ENCODE data around the gene RCBTB1. TPM values are rescaled to one million over a fixed set of nuclear protein-coding genes. Genes with fewer than 3 reads are reported as not detected.
A peak's percentile ranks its signal among the peaks of the same experiment; 100 is the strongest.
"Not testable (repeated sequence)": the region's sequence is repeated elsewhere in the genome, so short reads cannot be mapped to it uniquely, and the experiment has no call there.

Gene RCBTB1
- total RNA-seq, 1 experiment from 2014 or later, result 41.1 TPM

- no peak overlapping the region for H3K4me3 ChIP-seq (ENCODE audit: low read length)
- no peak overlapping the region for H3K4me2 ChIP-seq (ENCODE audit: low read depth, low read length, poor library complexity, severe bottlenecking)
- H3K9me3 ChIP-seq (ENCODE audit: low read length), result no peaks in the 10 kb centered on the region
- no peak overlapping the region for H3K27ac ChIP-seq (ENCODE audit: low read length)
- no peaks in the 10 kb centered on the region for H4K20me1 ChIP-seq (ENCODE audit: insufficient read depth, low read depth, low read length)
- no peaks in the 10 kb centered on the region for H3K79me2 ChIP-seq (ENCODE audit: low read length)
- no peak overlapping the region for H2AFZ ChIP-seq (ENCODE audit: low read length)
- no peaks in the 10 kb centered on the region for H3K36me3 ChIP-seq (ENCODE audit: insufficient read depth, low read length)
- no peaks in the 10 kb centered on the region for H3K9me2 ChIP-seq (replicated peaks; ENCODE audit: insufficient read depth, low read length)
- no peaks in the 10 kb centered on the region for H3K4me1 ChIP-seq (ENCODE audit: low read length)
- no peak overlapping the region for H3K9ac ChIP-seq (ENCODE audit: low read length)
- no peaks in the 10 kb centered on the region for H3K27me3 ChIP-seq (ENCODE audit: low read length)
- no peak for DNase-seq
Measured at GRCh38 chr13:49594576-49594975, 9.2 kb upstream of the RCBTB1 start.

GRCh38 chr13:49593876-49594275 lies 8.5 kb upstream of the RCBTB1 start:
- H3K9me2 ChIP-seq (replicated peaks; ENCODE audit: insufficient read depth, low read length); H3K27me3 ChIP-seq (ENCODE audit: low read length); H3K4me1 ChIP-seq (ENCODE audit: low read length); H3K36me3 ChIP-seq (ENCODE audit: insufficient read depth, low read length); DNase-seq; H3K9me3 ChIP-seq (ENCODE audit: low read length); H3K4me2 ChIP-seq (ENCODE audit: low read depth, low read length, poor library complexity, severe bottlenecking); H3K4me3 ChIP-seq (ENCODE audit: low read length); H4K20me1 ChIP-seq (ENCODE audit: insufficient read depth, low read depth, low read length); H3K27ac ChIP-seq (ENCODE audit: low read length); H3K79me2 ChIP-seq (ENCODE audit: low read length); H3K9ac ChIP-seq (ENCODE audit: low read length); H2AFZ ChIP-seq (ENCODE audit: low read length): not testable (repeated sequence)

GRCh38 chr13:49590714-49591113 lies 5.4 kb upstream of the RCBTB1 start:
- not testable (repeated sequence) for H3K4me2 ChIP-seq (ENCODE audit: low read depth, low read length, poor library complexity, severe bottlenecking); H4K20me1 ChIP-seq (ENCODE audit: insufficient read depth, low read depth, low read length); H3K9me3 ChIP-seq (ENCODE audit: low read length); H3K9me2 ChIP-seq (replicated peaks; ENCODE audit: insufficient read depth, low read length); H2AFZ ChIP-seq (ENCODE audit: low read length); H3K27ac ChIP-seq (ENCODE audit: low read length); H3K4me1 ChIP-seq (ENCODE audit: low read length); H3K4me3 ChIP-seq (ENCODE audit: low read length); H3K9ac ChIP-seq (ENCODE audit: low read length); H3K27me3 ChIP-seq (ENCODE audit: low read length); H3K79me2 ChIP-seq (ENCODE audit: low read length); DNase-seq; H3K36me3 ChIP-seq (ENCODE audit: insufficient read depth, low read length)

GRCh38 chr13:49587311-49587847 lies 2.0 kb upstream of the RCBTB1 start:
- no peak overlapping the region for H3K4me2 ChIP-seq (ENCODE audit: low read depth, low read length, poor library complexity, severe bottlenecking)
- 0 out of 2 replicates have a peak, but pooled peaks cover 4% of the 10 kb centered on the region for H3K36me3 ChIP-seq (ENCODE audit: insufficient read depth, low read length)
- H3K9me2 ChIP-seq (replicated peaks; ENCODE audit: insufficient read depth, low read length), result no peaks in the 10 kb centered on the region
- H4K20me1 ChIP-seq (ENCODE audit: insufficient read depth, low read depth, low read length), result no peaks in the 10 kb centered on the region; the same call in 1 of the 2 replicates
- H3K9me3 ChIP-seq (ENCODE audit: low read length), result no peaks in the 10 kb centered on the region
- H3K27ac ChIP-seq (ENCODE audit: low read length), result no peak overlapping the region
- peaks cover 26% of the 10 kb centered on the region for H3K4me1 ChIP-seq (ENCODE audit: low read length)
- DNase-seq, result no peak
- no peak overlapping the region for H3K4me3 ChIP-seq (ENCODE audit: low read length)
- peak overlapping the region; percentile 9; the same call in 1 of the 2 replicates for H2AFZ ChIP-seq (ENCODE audit: low read length)
- peaks cover 29% of the 10 kb centered on the region for H3K79me2 ChIP-seq (ENCODE audit: low read length)
- H3K9ac ChIP-seq (ENCODE audit: low read length), result no peak overlapping the region
- no peaks in the 10 kb centered on the region for H3K27me3 ChIP-seq (ENCODE audit: low read length)

- no peaks in the 10 kb centered on the region for H3K27me3 ChIP-seq (ENCODE audit: low read length)
- no peak overlapping the region for H3K4me3 ChIP-seq (ENCODE audit: low read length)
- H3K4me2 ChIP-seq (ENCODE audit: low read depth, low read length, poor library complexity, severe bottlenecking), result peak overlapping the region; percentile 73
- no peak overlapping the region for H3K27ac ChIP-seq (ENCODE audit: low read length)
- no peak overlapping the region for H3K9ac ChIP-seq (ENCODE audit: low read length)
- no peaks in the 10 kb centered on the region; the same call in 1 of the 2 replicates for H4K20me1 ChIP-seq (ENCODE audit: insufficient read depth, low read depth, low read length)
- H2AFZ ChIP-seq (ENCODE audit: low read length), result peak overlapping the region; percentile 9; the same call in 1 of the 2 replicates
- peaks cover 30% of the 10 kb centered on the region for H3K4me1 ChIP-seq (ENCODE audit: low read length)
- H3K9me3 ChIP-seq (ENCODE audit: low read length), result no peaks in the 10 kb centered on the region
- no peaks in the 10 kb centered on the region for H3K9me2 ChIP-seq (replicated peaks; ENCODE audit: insufficient read depth, low read length)
- DNase-seq, result no peak
- H3K79me2 ChIP-seq (ENCODE audit: low read length), result peaks cover 33% of the 10 kb centered on the region
- 0 out of 2 replicates have a peak, but pooled peaks cover 4% of the 10 kb centered on the region for H3K36me3 ChIP-seq (ENCODE audit: insufficient read depth, low read length)
Measured at GRCh38 chr13:49586717-49587116, 1.4 kb upstream of the RCBTB1 start.

- H3K9me2 ChIP-seq (replicated peaks; ENCODE audit: insufficient read depth, low read length), result no peaks in the 10 kb centered on the region
- H3K27ac ChIP-seq (ENCODE audit: low read length), result peak overlapping the region; percentile 92
- no peaks in the 10 kb centered on the region for H3K9me3 ChIP-seq (ENCODE audit: low read length)
- H3K36me3 ChIP-seq (ENCODE audit: insufficient read depth, low read length), result peaks cover 9% of the 10 kb centered on the region; the same call in 1 of the 2 replicates
- peak overlapping the region; percentile 73 for H3K4me2 ChIP-seq (ENCODE audit: low read depth, low read length, poor library complexity, severe bottlenecking)
- H4K20me1 ChIP-seq (ENCODE audit: insufficient read depth, low read depth, low read length), result no peaks in the 10 kb centered on the region; the same call in 1 of the 2 replicates
- peak overlapping the region; percentile 93 for H2AFZ ChIP-seq (ENCODE audit: low read length)
- H3K79me2 ChIP-seq (ENCODE audit: low read length), result peaks cover 46% of the 10 kb centered on the region
- DNase-seq, result peak; percentile 85
- H3K4me3 ChIP-seq (ENCODE audit: low read length), result peak overlapping the region; percentile 93
- H3K27me3 ChIP-seq (ENCODE audit: low read length), result no peaks in the 10 kb centered on the region
- H3K4me1 ChIP-seq (ENCODE audit: low read length), result peaks cover 43% of the 10 kb centered on the region
- H3K9ac ChIP-seq (ENCODE audit: low read length), result peak overlapping the region; percentile 95
Measured at GRCh38 chr13:49584771-49585182, 581 bp downstream of the RCBTB1 start.

GRCh38 chr13:49580980-49581680 lies 4.2 kb downstream of the RCBTB1 start:
- Histone ChIP-seq H4K20me1 (ENCODE audit: insufficient read depth, low read depth, low read length) (no peaks in the 10 kb centered on the region; the same call in 1 of the 2 replicates), H3K27me3 (ENCODE audit: low read length) (no peaks in the 10 kb centered on the region), H3K9me3 (ENCODE audit: low read length) (no peaks in the 10 kb centered on the region), H2AFZ (ENCODE audit: low read length) (no peak overlapping the region), H3K4me3 (ENCODE audit: low read length) (no peak overlapping the region), H3K4me1 (ENCODE audit: low read length) (peaks cover 53% of the 10 kb centered on the region), H3K9ac (ENCODE audit: low read length) (peak overlapping the region; percentile 34; the same call in 1 of the 2 replicates), H3K79me2 (ENCODE audit: low read length) (peaks cover 67% of the 10 kb centered on the region), H3K27ac (ENCODE audit: low read length) (peak overlapping the region; percentile 66), H3K9me2 (replicated peaks; ENCODE audit: insufficient read depth, low read length) (no peaks in the 10 kb centered on the region), H3K36me3 (ENCODE audit: insufficient read depth, low read length) (peaks cover 17% of the 10 kb centered on the region; the same call in 1 of the 2 replicates), H3K4me2 (ENCODE audit: low read depth, low read length, poor library complexity, severe bottlenecking) (peak overlapping the region; percentile 26)
- no peak for DNase-seq

GRCh38 chr13:49579501-49579900 lies 5.9 kb downstream of the RCBTB1 start:
- Histone ChIP-seq H3K27ac (ENCODE audit: low read length) (no peak overlapping the region), H3K79me2 (ENCODE audit: low read length) (peaks cover 74% of the 10 kb centered on the region), H4K20me1 (ENCODE audit: insufficient read depth, low read depth, low read length) (no peaks in the 10 kb centered on the region; the same call in 1 of the 2 replicates), H3K27me3 (ENCODE audit: low read length) (no peaks in the 10 kb centered on the region), H2AFZ (ENCODE audit: low read length) (no peak overlapping the region), H3K4me2 (ENCODE audit: low read depth, low read length, poor library complexity, severe bottlenecking) (no peak overlapping the region), H3K9me3 (ENCODE audit: low read length) (no peaks in the 10 kb centered on the region), H3K4me3 (ENCODE audit: low read length) (no peak overlapping the region), H3K9ac (ENCODE audit: low read length) (no peak overlapping the region), H3K9me2 (replicated peaks; ENCODE audit: insufficient read depth, low read length) (no peaks in the 10 kb centered on the region), H3K36me3 (ENCODE audit: insufficient read depth, low read length) (peaks cover 17% of the 10 kb centered on the region; the same call in 1 of the 2 replicates), H3K4me1 (ENCODE audit: low read length) (peaks cover 47% of the 10 kb centered on the region)
- DNase-seq, result no peak

All from Karpas-422 (cell line).